Measurements from ENCODE around the gene MAZ. TPM values are rescaled to one million over a fixed set of nuclear protein-coding genes. Genes with fewer than 3 reads are reported as not detected.
A peak's percentile ranks its signal among the peaks of the same experiment; 100 is the strongest.

Gene MAZ
- total and polyA plus RNA-seq, 2 of the 13 experiments (the other 11 are each of a cell fraction or from before 2014, with no cell fraction given), result 203 to 277 TPM

DNA sequence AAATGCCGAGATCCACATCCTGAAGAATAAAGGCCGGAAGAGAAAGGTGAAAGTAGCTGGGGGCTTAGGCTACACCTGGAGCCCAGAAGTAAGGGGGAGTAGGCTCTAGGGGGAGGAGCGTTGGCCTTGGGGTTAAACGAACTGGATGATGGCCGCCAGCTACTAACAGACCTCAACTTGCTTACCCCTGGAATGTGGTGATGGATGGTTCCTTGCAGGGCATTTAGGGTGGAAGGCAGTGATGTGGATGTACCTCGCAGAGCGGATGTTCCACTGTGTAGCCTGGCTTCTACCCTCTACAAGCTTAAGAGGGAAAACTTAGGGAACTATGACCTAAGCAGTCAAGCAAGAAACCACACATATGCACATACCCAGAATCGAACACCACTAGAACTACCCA, 2.3 kb upstream of the MAZ start:
- Histone ChIP-seq H3K79me2 (ENCODE audit: insufficient read depth, low read length) (peaks cover 20% of the 10 kb centered on the region), H3K27ac (ENCODE audit: extremely low read length, insufficient read depth, low read length) (peak overlapping the region; percentile 88), H3K9ac (ENCODE audit: insufficient read depth, low read depth, low read length) (peak overlapping the region; percentile 88; the same call in 1 of the 2 replicates), H4K20me1 (ENCODE audit: insufficient read depth, low read length) (peaks cover 11% of the 10 kb centered on the region; the same call in 1 of the 2 replicates), H3K4me2 (ENCODE audit: low read depth, low read length) (peak overlapping the region; percentile 95), H3K27me3 (ENCODE audit: control insufficient read depth in 1 of 2, insufficient read depth in 2 of 2, low read length in 2 of 2) (no peaks in the 10 kb centered on the region), H3K4me3 (replicated peaks in 1 of 3; ENCODE audit: insufficient read depth in 1 of 3, low read depth in 2 of 3, low read length in 3 of 3) (peak overlapping the region in 2 of 3 experiments; percentile 77 to 85; a peak in 1 of 6 replicates), H2AFZ (ENCODE audit: low read length) (no peak overlapping the region), H3K4me1 (ENCODE audit: insufficient read depth, low read length) (peaks cover 35% of the 10 kb centered on the region), H3K36me3 (replicated peaks in 1 of 2; ENCODE audit: control insufficient read depth in 1 of 2, insufficient read depth in 2 of 2, low read length in 2 of 2) (peaks cover 18 to 54% of the 10 kb centered on the region in 2 experiments), H3K9me3 (ENCODE audit: low read length) (no peaks in the 10 kb centered on the region)
- no peak for DNase-seq (ENCODE audit: low spot score)
- CTCF ChIA-PET (ENCODE audit: low intra/inter-chr PET ratio, low total read pairs), result no interaction called here
- intact Hi-C loops (cut with micrococcal nuclease; ENCODE audit: unreplicated experiment), result no loop called here
- in situ Hi-C loops (cut with HindIII; ENCODE audit: extremely low pct_ligation_motif_present, low pct_unique_long_range_greater_than_20kb), result loop anchor here (25.0 kb wide), 1 partner anchor 858 kb away; the partner anchor contains the start of genes FBRS and PRR14
- WGBS (ENCODE audit: low lambda C conversion rate), result 92% methylated on average over 8 of the region's 8 CpGs
- BruUV-seq (replicated peaks), result no TSS peak
- no peak for ATAC-seq
- POLR2A ChIA-PET, result interaction anchor here (0.7 to 3.8 kb wide), 18 partner anchors 9 to 335 kb away, joined by 3 to 37 read pairs (median 4); partner anchors contain the start of genes ASPHD1, KIF22, MVP and PAGR1
- no peak for FAIRE-seq
- TF ChIP-seq MEF2D (CRISPR knock-in tag; IDR thresholded peaks at IDR 0.05) (no peak), ZNF121 (CRISPR knock-in tag; IDR thresholded peaks at IDR 0.05) (no peak), MED8 (CRISPR knock-in tag; IDR thresholded peaks at IDR 0.05; ENCODE audit: insufficient replicate concordance) (no peak), ZNF329 (CRISPR knock-in tag; IDR thresholded peaks at IDR 0.05; ENCODE audit: low read depth) (no peak), ZNF451 (CRISPR knock-in tag; IDR thresholded peaks at IDR 0.05) (no peak), MIER3 (CRISPR knock-in tag; IDR thresholded peaks at IDR 0.05; ENCODE audit: borderline replicate concordance) (no peak), HNRNPL (IDR thresholded peaks at IDR 0.05; ENCODE audit: low read depth, low read length) (no peak), ZNF496 (CRISPR knock-in tag; IDR thresholded peaks at IDR 0.05; ENCODE audit: insufficient replicate concordance) (no peak)
- TF ChIP-seq, protein P1, sequence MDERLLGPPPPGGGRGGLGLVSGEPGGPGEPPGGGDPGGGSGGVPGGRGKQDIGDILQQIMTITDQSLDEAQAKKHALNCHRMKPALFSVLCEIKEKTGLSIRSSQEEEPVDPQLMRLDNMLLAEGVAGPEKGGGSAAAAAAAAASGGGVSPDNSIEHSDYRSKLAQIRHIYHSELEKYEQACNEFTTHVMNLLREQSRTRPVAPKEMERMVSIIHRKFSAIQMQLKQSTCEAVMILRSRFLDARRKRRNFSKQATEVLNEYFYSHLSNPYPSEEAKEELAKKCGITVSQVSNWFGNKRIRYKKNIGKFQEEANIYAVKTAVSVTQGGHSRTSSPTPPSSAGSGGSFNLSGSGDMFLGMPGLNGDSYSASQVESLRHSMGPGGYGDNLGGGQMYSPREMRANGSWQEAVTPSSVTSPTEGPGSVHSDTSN (CRISPR knock-in tag; IDR thresholded peaks at IDR 0.05), result no peak
- TF ChIP-seq, protein P2, sequence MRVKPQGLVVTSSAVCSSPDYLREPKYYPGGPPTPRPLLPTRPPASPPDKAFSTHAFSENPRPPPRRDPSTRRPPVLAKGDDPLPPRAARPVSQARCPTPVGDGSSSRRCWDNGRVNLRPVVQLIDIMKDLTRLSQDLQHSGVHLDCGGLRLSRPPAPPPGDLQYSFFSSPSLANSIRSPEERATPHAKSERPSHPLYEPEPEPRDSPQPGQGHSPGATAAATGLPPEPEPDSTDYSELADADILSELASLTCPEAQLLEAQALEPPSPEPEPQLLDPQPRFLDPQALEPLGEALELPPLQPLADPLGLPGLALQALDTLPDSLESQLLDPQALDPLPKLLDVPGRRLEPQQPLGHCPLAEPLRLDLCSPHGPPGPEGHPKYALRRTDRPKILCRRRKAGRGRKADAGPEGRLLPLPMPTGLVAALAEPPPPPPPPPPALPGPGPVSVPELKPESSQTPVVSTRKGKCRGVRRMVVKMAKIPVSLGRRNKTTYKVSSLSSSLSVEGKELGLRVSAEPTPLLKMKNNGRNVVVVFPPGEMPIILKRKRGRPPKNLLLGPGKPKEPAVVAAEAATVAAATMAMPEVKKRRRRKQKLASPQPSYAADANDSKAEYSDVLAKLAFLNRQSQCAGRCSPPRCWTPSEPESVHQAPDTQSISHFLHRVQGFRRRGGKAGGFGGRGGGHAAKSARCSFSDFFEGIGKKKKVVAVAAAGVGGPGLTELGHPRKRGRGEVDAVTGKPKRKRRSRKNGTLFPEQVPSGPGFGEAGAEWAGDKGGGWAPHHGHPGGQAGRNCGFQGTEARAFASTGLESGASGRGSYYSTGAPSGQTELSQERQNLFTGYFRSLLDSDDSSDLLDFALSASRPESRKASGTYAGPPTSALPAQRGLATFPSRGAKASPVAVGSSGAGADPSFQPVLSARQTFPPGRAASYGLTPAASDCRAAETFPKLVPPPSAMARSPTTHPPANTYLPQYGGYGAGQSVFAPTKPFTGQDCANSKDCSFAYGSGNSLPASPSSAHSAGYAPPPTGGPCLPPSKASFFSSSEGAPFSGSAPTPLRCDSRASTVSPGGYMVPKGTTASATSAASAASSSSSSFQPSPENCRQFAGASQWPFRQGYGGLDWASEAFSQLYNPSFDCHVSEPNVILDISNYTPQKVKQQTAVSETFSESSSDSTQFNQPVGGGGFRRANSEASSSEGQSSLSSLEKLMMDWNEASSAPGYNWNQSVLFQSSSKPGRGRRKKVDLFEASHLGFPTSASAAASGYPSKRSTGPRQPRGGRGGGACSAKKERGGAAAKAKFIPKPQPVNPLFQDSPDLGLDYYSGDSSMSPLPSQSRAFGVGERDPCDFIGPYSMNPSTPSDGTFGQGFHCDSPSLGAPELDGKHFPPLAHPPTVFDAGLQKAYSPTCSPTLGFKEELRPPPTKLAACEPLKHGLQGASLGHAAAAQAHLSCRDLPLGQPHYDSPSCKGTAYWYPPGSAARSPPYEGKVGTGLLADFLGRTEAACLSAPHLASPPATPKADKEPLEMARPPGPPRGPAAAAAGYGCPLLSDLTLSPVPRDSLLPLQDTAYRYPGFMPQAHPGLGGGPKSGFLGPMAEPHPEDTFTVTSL (CRISPR knock-in tag; IDR thresholded peaks at IDR 0.05; ENCODE audit: borderline replicate concordance), result no peak
- TF ChIP-seq, protein P3, sequence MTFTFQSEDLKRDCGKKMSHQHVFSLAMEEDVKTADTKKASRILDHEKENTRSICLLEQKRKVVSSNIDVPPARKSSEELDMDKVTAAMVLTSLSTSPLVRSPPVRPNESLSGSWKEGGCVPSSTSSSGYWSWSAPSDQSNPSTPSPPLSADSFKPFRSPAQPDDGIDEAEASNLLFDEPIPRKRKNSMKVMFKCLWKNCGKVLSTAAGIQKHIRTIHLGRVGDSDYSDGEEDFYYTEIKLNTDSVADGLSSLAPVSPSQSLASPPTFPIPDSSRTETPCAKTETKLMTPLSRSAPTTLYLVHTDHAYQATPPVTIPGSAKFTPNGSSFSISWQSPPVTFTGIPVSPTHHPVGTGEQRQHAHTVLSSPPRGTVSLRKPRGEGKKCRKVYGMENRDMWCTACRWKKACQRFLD (CRISPR knock-in tag; IDR thresholded peaks at IDR 0.05; ENCODE audit: borderline replicate concordance), result no peak
- TF ChIP-seq, protein P4, sequence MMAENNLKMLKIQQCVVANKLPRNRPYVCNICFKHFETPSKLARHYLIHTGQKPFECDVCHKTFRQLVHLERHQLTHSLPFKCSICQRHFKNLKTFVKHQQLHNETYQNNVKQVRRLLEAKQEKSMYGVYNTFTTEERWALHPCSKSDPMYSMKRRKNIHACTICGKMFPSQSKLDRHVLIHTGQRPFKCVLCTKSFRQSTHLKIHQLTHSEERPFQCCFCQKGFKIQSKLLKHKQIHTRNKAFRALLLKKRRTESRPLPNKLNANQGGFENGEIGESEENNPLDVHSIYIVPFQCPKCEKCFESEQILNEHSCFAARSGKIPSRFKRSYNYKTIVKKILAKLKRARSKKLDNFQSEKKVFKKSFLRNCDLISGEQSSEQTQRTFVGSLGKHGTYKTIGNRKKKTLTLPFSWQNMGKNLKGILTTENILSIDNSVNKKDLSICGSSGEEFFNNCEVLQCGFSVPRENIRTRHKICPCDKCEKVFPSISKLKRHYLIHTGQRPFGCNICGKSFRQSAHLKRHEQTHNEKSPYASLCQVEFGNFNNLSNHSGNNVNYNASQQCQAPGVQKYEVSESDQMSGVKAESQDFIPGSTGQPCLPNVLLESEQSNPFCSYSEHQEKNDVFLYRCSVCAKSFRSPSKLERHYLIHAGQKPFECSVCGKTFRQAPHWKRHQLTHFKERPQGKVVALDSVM (CRISPR knock-in tag; IDR thresholded peaks at IDR 0.05), result no peak
- TF ChIP-seq, protein P5, sequence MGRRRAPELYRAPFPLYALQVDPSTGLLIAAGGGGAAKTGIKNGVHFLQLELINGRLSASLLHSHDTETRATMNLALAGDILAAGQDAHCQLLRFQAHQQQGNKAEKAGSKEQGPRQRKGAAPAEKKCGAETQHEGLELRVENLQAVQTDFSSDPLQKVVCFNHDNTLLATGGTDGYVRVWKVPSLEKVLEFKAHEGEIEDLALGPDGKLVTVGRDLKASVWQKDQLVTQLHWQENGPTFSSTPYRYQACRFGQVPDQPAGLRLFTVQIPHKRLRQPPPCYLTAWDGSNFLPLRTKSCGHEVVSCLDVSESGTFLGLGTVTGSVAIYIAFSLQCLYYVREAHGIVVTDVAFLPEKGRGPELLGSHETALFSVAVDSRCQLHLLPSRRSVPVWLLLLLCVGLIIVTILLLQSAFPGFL (CRISPR knock-in tag; IDR thresholded peaks at IDR 0.05), result no peak

Data from HepG2 (cell line).